ENCODE measurements around the gene GLCE.
A peak's percentile ranks its signal among the peaks of the same experiment; 100 is the strongest.
"Not testable (repeated sequence)": the region's sequence is repeated elsewhere in the genome, so short reads cannot be mapped to it uniquely, and the experiment has no call there.

The GLCE gene

DNA sequence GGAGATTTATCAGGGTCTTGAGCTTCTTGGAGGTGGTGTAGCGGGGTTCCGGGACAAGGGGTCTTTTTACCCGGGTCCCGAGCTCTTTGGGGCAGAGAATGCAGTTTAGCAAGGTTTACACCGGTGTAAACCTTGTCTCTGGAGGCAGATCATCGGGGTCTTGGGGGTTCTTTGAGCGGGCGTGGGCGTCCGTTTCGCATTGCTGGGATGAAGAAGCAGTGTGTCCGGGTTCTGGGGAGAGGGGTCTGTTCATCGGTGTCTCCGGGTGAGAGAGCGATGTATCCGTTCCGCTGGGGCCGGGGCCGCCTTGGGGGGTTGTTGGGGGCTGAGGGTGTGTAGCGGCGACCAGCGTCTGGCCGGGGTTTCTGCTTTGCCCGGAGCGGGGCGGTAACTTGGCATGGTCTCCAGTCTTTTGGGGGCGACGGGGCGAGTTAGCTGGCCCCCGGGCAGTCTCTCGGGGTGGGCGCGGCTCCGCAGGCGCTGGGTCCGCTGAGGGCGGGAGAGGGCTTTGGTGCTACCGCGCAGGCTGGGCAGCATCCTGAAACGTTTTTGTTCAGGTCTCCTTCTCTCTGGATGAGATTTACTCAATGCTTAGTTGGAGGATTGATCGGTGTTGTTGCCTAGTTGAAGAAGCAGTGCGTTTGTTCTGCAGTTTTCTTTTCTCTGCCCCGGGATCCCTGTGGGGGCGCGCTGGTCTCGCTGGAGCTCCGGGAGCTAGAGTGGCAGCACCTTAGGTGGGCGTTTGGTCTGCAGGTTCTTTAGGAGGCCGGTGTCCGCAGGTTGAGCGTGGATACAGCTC lies 843 bp downstream of the GLCE start:
- peak; percentile 9 for DNase-seq

- no peak for DNase-seq
Observed at GRCh38 chr15:69161878-69162213, 1.4 kb downstream of the GLCE start.

DNA sequence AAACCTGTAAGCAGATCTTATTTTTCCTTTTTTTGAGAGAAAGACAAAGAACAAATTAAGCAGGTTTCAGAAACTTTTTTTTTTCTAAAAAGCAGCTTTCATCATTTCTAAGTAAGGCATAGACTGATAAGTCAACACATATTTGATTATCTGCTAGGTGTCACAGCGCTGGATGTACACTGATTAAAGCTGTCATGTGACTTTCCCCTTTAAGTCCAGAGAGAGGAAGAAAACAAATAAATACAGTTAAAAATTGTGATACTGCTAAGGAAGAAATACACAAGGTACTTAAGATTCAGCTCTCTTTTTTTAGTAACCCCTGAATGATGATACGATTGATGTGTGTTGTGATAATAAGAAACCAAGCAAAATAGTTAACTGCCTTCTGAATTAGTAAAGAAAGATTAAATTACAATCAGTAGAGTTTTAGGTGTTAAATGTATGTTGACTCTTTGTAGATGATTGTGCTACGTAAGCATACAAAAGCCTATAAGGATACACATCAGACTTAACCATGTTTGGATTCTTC lies 2.8 kb downstream of the GLCE start:
- DNase-seq: no peak

- DNase-seq: no peak
Observed at GRCh38 chr15:69164807-69165636, 4.6 kb downstream of the GLCE start.

- no peak for DNase-seq
Observed at GRCh38 chr15:69165637-69166025, 5.2 kb downstream of the GLCE start.

DNA sequence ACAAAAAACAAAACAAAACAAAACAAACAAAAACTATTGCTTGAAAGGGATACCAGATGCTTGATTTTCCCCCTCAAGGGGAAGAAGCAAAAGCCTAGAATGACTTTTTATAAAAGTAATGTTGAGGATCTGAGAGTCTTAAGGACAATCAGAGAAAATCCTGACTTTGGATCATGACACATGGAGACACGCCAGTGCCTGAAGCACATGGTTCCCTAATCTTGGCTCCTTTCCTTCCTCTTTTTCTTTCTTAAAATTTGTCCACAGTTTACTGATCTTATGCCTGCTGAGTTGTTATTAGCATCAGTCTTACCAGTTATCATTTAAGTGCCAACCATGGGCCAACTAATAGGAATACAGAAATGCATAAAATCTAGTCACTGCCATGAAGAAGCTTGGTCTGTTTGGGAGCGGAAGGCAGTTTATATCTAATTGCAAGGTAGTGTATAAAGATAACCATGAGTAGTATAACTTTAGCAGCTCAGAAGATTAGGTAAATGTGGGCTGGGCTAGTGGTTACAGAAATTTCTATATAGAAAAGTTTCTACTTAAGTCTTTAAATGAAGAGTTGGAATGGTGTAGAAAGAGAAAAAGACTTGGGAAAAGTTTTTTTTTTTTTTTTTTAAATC lies 6.9 kb downstream of the GLCE start:
- no peak for DNase-seq

DNA sequence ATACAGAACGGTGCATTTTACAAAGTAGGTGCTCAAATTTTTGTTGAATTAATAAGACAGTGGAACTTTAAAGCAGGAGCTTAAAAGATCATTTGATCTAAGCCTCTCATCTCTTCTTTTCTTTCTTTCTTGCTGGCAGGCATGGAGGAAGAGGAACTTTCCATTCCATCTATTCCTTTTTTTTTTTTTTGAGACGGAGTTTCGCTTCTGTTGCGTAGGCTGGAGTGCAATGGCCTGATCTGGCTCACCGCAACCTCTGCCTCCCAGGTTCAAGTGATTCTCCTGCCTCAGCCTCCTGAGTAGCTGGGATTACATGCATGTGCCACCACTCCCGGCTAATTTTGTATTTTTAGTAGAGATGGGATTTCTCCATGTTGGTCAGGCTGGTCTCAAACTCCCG lies 7.9 kb downstream of the GLCE start:
- DNase-seq: not testable (repeated sequence)

GRCh38 chr15:69169540-69169939 lies 9.1 kb downstream of the GLCE start:
- DNase-seq: not testable (repeated sequence)

GRCh38 chr15:69170597-69170996 lies 10.2 kb downstream of the GLCE start:
- no peak for DNase-seq

DNA sequence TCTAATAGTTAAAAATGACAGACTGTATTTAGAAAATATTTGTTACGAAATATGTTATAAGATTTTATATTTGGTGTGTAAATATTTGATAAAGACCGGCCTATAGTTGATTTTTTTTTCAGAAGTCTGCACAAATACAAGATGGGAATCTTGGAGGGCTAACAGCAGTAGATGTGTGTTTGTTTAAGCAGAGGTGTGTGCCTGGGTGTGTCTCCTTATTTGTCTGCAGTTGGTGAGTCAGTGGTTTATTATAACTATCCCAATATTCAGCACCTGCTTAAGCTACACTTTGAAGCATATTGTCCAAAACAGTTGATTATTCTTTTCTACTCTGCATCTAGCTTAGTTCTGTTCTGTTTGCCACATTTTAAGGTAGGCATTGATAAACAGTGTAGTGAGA lies 12.4 kb downstream of the GLCE start:
- no peak for DNase-seq

GRCh38 chr15:69175536-69175935 lies 15.1 kb downstream of the GLCE start:
- no peak for DNase-seq

GRCh38 chr15:69181424-69181823 lies 21.0 kb downstream of the GLCE start:
- no peak for DNase-seq

DNA sequence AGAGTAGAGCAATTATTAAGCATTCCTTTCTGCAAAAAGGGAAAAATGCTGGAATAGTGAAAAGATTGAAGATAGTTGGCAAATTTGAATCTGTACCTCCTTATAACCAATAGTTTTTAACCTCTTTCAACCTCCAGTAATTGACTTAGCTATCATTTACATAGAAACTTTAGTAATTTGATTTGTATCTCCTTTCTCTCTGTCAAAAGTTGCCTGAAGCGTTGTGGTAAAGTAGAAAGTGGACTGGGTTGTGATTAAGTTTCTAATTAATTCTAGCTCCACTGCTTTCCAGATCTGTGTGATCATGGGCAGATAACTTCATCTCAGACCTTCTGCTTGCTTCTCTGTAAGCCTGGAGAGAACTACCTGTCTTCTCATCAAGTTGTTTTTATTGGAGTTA lies 24.8 kb downstream of the GLCE start:
- DNase-seq: no peak

GRCh38 chr15:69185706-69186105 lies 25.3 kb downstream of the GLCE start:
- DNase-seq: no peak

DNA sequence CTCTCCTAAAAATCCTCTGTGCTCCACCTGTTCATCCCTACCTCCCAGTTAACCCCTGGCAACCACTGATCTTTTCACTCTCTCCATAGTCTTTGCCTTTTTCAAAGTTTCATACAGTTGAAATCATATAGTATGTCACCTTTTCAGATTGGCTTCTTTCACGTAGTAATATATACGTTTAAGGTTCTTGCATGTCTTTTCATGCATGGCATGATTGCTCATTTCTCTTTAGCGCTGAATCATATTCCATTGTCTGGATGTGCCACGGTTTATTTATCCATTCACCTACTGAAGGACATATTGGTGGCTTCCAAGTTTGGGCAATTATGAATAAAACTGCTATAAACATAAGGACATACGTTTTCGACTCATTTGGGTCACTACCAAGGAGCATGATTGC lies 28.7 kb downstream of the GLCE start:
- no peak for DNase-seq

DNA sequence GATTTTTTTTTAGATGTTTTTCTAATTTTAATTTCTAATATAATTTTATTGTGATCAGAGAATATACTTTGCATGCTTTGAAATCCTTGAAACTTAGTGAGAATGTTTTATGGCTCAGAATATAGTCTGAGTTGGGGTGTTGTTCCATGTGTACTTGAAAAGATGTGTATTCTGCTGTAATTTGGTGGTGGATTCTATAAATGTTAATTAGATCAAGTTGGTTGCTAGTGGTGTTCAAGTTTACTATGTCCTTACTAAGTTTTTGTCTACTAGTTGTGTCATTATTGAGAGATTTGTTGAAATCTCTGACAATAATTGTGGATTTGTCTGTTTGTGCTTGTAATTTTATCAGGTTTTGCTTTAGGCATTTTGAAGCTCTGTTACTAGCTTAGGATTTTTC lies 29.7 kb downstream of the GLCE start:
- DNase-seq: no peak

GRCh38 chr15:69190504-69190903 lies 30.1 kb downstream of the GLCE start:
- DNase-seq: no peak

- DNase-seq: no peak
Observed at GRCh38 chr15:69194025-69194827, 33.8 kb downstream of the GLCE start.

DNA sequence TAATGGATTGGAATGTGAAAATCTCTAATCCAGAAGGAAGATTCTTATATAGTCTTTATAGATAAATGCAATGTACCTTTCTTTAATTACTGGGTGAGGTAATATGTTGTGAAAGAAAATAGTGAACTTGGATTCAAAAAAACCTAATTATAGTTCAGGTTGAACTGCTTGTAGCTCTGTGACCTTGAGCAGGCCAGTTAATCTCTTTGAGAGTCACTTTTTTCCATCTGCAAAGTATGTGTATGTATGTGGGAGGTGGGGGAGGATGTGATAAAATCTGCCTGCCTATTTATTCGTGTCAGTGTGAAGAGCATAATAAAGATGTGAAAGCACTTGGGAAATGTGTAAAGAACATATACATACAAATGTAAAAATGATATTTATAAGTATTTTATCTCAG lies 34.4 kb downstream of the GLCE start:
- no peak for DNase-seq

- no peak for DNase-seq
Observed at GRCh38 chr15:69200832-69201745, 40.7 kb downstream of the GLCE start.

DNA sequence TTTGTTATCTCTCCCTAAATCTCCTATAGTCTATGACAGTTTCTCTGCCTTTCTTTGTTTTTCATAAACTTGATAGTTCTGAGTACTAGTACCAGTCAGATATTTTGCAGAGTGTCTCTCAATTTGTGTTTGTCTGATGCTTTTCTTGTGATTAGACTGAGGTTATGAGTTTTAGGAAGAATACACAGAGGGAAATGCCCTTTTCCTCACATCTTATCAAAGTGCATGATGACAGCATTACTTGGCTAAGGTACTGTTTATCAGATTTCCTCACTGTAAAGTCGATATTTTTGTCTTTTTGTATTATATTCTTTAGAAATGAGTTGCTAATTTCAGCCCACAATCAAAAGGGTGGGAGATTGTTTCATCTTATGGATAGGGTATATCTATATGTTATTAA lies 45.6 kb downstream of the GLCE start:
- no peak for DNase-seq

- no peak for DNase-seq
Observed at GRCh38 chr15:69209661-69210060, 49.2 kb downstream of the GLCE start.

All from effector CD4-positive, alpha-beta T cell (primary cell).